A549 (cell line): ENCODE results near the gene CA10. TPM values are rescaled to one million over a fixed set of nuclear protein-coding genes. Genes with fewer than 3 reads are reported as not detected.

Experiments used
- ATAC-seq, 2 experiments: fragments of 200-7000 bp in 1 of 2; fragments of >200 bp in 1 of 2; cut with Nextera tagmentation in 1 of 2; cut with Tn5 transposase in 1 of 2; 3 replicates each; pipeline versions ENCODE4 v1.8.0 to v1.9.1; 2018 to 2020; ENCODE audit warnings: mild to moderate bottlenecking in 1 of 2, moderate library complexity in 1 of 2
- CTCF ChIA-PET: fragments of 300-600 bp; sonication (Branson Sonifier 250); formaldehyde crosslinking; extraction: SDS; loops from one replicate; lab custom pipeline; 2021; ENCODE audit warnings: antibody characterized with exemption, inconsistent platforms; lab: Yijun Ruan, JAX
- POLR2A ChIA-PET: fragments of 350-600 bp; formaldehyde crosslinking; extraction: SDS; loops from one replicate; lab custom pipeline; 2021; ENCODE audit warnings: antibody characterized with exemption, inconsistent platforms; lab: Yijun Ruan, JAX
- DNase-seq, 2 experiments: peaks; one replicate each; pipeline versions ENCODE4 v3.0.0 to v3.0.0-alpha.2; 2011 to 2016; ENCODE audit warnings: low read depth in 1 of 2, low spot score in 1 of 2
- FAIRE-seq: peaks from 2 replicates; lab custom pipeline; 2011; peaks lifted over from hg19 to GRCh38; lab: Jason Lieb, UNC
- H3K27ac ChIP-seq, 2 experiments: fragments of >200 bp; sonication (Bioruptor Twin); formaldehyde crosslinking; 3 replicates each; pipeline ENCODE4 v1.5.1; 2016 to 2017
- H3K4me1 ChIP-seq: fragments of >200 bp; sonication (Bioruptor Twin); formaldehyde crosslinking; 3 replicates; pipeline ENCODE4 v1.6.1; 2016
- H3K4me2 ChIP-seq: fragments of >200 bp; sonication (Bioruptor Twin); formaldehyde crosslinking; 3 replicates; pipeline ENCODE4 v1.6.1; 2016
- H3K4me3 ChIP-seq: fragments of >200 bp; sonication (Bioruptor Twin); formaldehyde crosslinking; 3 replicates; pipeline ENCODE4 v1.5.1; 2016
- H3K9me3 ChIP-seq: fragments of >200 bp; sonication (Bioruptor Twin); formaldehyde crosslinking; 3 replicates; pipeline ENCODE4 v1.6.1; 2016
- CBX2 ChIP-seq: fragments of 200-600 bp; sonication (generic); IDR thresholded peaks from 2 replicates; pipeline ENCODE4 v1.6.1; 2016; ENCODE audit warnings: low read depth, mild to moderate bottlenecking, borderline replicate concordance
- CHD2 ChIP-seq: fragments of 150-350 bp; IDR thresholded peaks from 2 replicates; pipeline ENCODE4 v1.6.1; 2014; ENCODE audit warnings: low read length; ENCODE audit not compliant: partially characterized antibody
- CHD4 ChIP-seq: fragments of 200-600 bp; sonication (generic); IDR thresholded peaks from 2 replicates; pipeline ENCODE4 v1.6.1; 2016; ENCODE audit warnings: antibody characterized with exemption, mild to moderate bottlenecking, borderline replicate concordance
- CTCF ChIP-seq: fragments of >200 bp; sonication (Bioruptor Twin); formaldehyde crosslinking; IDR thresholded peaks from 3 replicates; pipeline ENCODE4 v1.5.1; 2016
- E2F6 ChIP-seq: IDR thresholded peaks from 2 replicates; pipeline ENCODE4 v1.6.1; 2012; ENCODE audit warnings: low read depth, borderline replicate concordance
- EHF ChIP-seq: fragments of 250-450 bp; sonication (Bioruptor Pico); IDR thresholded peaks from 2 replicates; pipeline ENCODE4 v1.5.0; 2020; ENCODE audit warnings: mild to moderate bottlenecking
- EHMT2 ChIP-seq: fragments of 200-600 bp; sonication (generic); IDR thresholded peaks from 2 replicates; pipeline ENCODE4 v1.6.1; 2016; ENCODE audit warnings: antibody characterized with exemption, low read depth, mild to moderate bottlenecking, moderate library complexity
- ESRRA ChIP-seq: fragments of 150-350 bp; IDR thresholded peaks from 2 replicates; pipeline ENCODE4 v1.6.1; 2014; ENCODE audit warnings: mild to moderate bottlenecking, low read length, borderline replicate concordance
- FOSB ChIP-seq: fragments of 250-450 bp; sonication (Bioruptor Pico); IDR thresholded peaks from 2 replicates; pipeline ENCODE4 v1.5.0; 2020; ENCODE audit warnings: mild to moderate bottlenecking, moderate library complexity
- GATA3 ChIP-seq: IDR thresholded peaks from 2 replicates; pipeline ENCODE4 v1.6.1; 2012; ENCODE audit warnings: borderline replicate concordance
- HDAC2 ChIP-seq: fragments of 200-600 bp; sonication (generic); IDR thresholded peaks from 2 replicates; pipeline ENCODE4 v1.6.1; 2016
- HES2 ChIP-seq: fragments of >200 bp; sonication (Bioruptor Twin); formaldehyde crosslinking; IDR thresholded peaks from 2 replicates; pipeline ENCODE4 v1.6.1; 2016
- HOXA7 ChIP-seq: fragments of 250-450 bp; sonication (Bioruptor Pico); IDR thresholded peaks from 2 replicates; pipeline ENCODE4 v1.5.0; 2020; ENCODE audit warnings: mild to moderate bottlenecking, moderate library complexity
- HOXB13 ChIP-seq: fragments of 250-450 bp; sonication (Bioruptor Pico); IDR thresholded peaks from 2 replicates; pipeline ENCODE4 v1.5.0; 2020; ENCODE audit warnings: low read depth, mild to moderate bottlenecking, moderate library complexity
- HOXB5 ChIP-seq: fragments of 250-450 bp; sonication (Bioruptor Pico); IDR thresholded peaks from 2 replicates; pipeline ENCODE4 v1.5.0; 2020; ENCODE audit warnings: mild to moderate bottlenecking, moderate library complexity
- KDM5A ChIP-seq: fragments of 200-600 bp; sonication (generic); IDR thresholded peaks from 2 replicates; pipeline ENCODE4 v1.6.1; 2016; ENCODE audit warnings: antibody characterized with exemption, mild to moderate bottlenecking
- MAZ ChIP-seq: fragments of 150-350 bp; IDR thresholded peaks from 2 replicates; pipeline ENCODE4 v1.6.1; 2014; ENCODE audit warnings: antibody characterized with exemption, low read depth, low read length, borderline replicate concordance
- NFE2L2 ChIP-seq: fragments of 150-350 bp; conservative IDR thresholded peaks from 2 replicates; pipeline ENCODE4 v1.6.1; 2014; ENCODE audit warnings: low read length
- NR3C1 ChIP-seq: fragments of >200 bp; sonication (Bioruptor Twin); formaldehyde crosslinking; IDR thresholded peaks from 3 replicates; pipeline ENCODE4 v1.6.1; 2017
- PHF8 ChIP-seq: fragments of 200-600 bp; sonication (generic); IDR thresholded peaks from 2 replicates; pipeline ENCODE4 v1.6.1; 2016; ENCODE audit warnings: low read depth, mild to moderate bottlenecking, antibody characterized with exemption, moderate library complexity, borderline replicate concordance
- POLR2AphosphoS2 ChIP-seq: conservative IDR thresholded peaks from 2 replicates; pipeline ENCODE4 v1.6.1; 2012; ENCODE audit warnings: low read length, improper control_type of control experiment, inconsistent platforms
- RAD21 ChIP-seq, 2 experiments: fragments of >200 bp in 1 of 2; sonication (Bioruptor Twin) in 1 of 2; formaldehyde crosslinking in 1 of 2; IDR thresholded peaks in 1 of 2; conservative IDR thresholded peaks in 1 of 2; 2 replicates in 1 of 2; 3 replicates in 1 of 2; pipeline ENCODE4 v1.6.1; 2012 to 2018; ENCODE audit warnings: inconsistent platforms in 1 of 2
- RARB ChIP-seq: fragments of 250-450 bp; sonication (Bioruptor Pico); IDR thresholded peaks from 2 replicates; pipeline ENCODE4 v1.8.0; 2021; ENCODE audit warnings: mild to moderate bottlenecking, moderate library complexity
- RCOR1 ChIP-seq: fragments of 150-350 bp; IDR thresholded peaks from 2 replicates; pipeline ENCODE4 v1.6.1; 2014; ENCODE audit warnings: antibody characterized with exemption, low read length, low read depth
- REST ChIP-seq: fragments of 200-600 bp; sonication (generic); IDR thresholded peaks from 2 replicates; pipeline ENCODE4 v1.6.1; 2016; ENCODE audit warnings: antibody characterized with exemption, mild to moderate bottlenecking, moderate library complexity
- RFX5 ChIP-seq: fragments of 450-650 bp; IDR thresholded peaks from 2 replicates; pipeline ENCODE4 v1.7.1; 2014; ENCODE audit warnings: antibody characterized with exemption, mild to moderate bottlenecking, moderate library complexity
- ZNF302 ChIP-seq: fragments of 250-450 bp; sonication (Bioruptor Pico); IDR thresholded peaks from 2 replicates; pipeline ENCODE4 v1.9.0; 2021; ENCODE audit warnings: inconsistent platforms, mild to moderate bottlenecking, moderate library complexity
- ZSCAN20 ChIP-seq: fragments of 250-450 bp; sonication (Bioruptor Pico); IDR thresholded peaks from 2 replicates; pipeline ENCODE4 v1.8.0; 2022; ENCODE audit warnings: mild to moderate bottlenecking, moderate library complexity
- WGBS: methylation state at CpG from one replicate; pipeline ENCODE4 v1.1.6; 2017; ENCODE audit errors: missing lambda C conversion rate; 5-methylcytosine and 5-hydroxymethylcytosine counted together
- polyA plus RNA-seq, 4 experiments: library from polyadenylated mRNA; depleted of rRNA in 3 of 4; stranded (reverse); fragments of >200 nt; fragmentation: RNase III in 1 of 4; extraction: RNeasy Plus Mini Kit Qiagen cat#74134 plus additional on column Dnase treatment in 1 of 4; gene quantifications; 2 replicates in 3 of 4; 3 replicates in 1 of 4; pipeline ENCODE4 v1.2.3, GENCODE V29; 2011 to 2017
- TF ChIP-seq, protein P1 (sequence below): fragments of >200 bp; sonication (Bioruptor Twin); formaldehyde crosslinking; IDR thresholded peaks from 3 replicates; pipeline ENCODE4 v1.6.1; 2016
- TF ChIP-seq, protein P2 (sequence below): IDR thresholded peaks from 2 replicates; pipeline ENCODE4 v1.6.1; 2012

CA10 gene
- polyA plus RNA-seq, 2 of the 4 experiments (the other 2 are of a cell fraction), result not detected

DNA sequence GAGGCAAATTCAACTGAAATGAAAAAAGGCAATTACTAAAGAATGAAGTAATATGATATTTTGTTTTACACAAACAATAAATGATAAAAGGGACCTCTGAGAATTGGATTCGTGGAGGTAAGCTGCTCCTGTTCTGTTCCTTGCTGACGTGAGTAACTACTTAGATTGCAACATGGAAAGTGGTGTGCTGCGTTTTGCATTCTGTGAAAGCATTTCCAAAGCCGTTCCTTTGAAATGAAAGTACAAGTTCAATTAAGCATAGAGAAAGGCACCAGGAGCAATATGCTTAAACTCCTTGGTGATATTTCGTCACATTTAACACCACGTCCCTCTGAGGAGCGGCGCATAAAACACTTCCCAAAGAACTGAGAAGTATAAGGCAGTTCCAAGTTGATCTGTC, 516.5 kb downstream of the CA10 start (continued):
- TF ChIP-seq POLR2AphosphoS2, result no peak
- TF ChIP-seq CHD2, result no peak
- TF ChIP-seq EHF (CRISPR knock-in tag), result no peak
- TF ChIP-seq MAZ, result no peak
- no peak for TF ChIP-seq RARB (CRISPR knock-in tag)
- TF ChIP-seq RAD21 (conservative IDR thresholded peaks at IDR 0.05 in 1 of 2, IDR thresholded peaks at IDR 0.05 in 1 of 2), result no peak
- no peak for TF ChIP-seq HOXA7 (CRISPR knock-in tag)
- TF ChIP-seq RCOR1, result no peak

DNA sequence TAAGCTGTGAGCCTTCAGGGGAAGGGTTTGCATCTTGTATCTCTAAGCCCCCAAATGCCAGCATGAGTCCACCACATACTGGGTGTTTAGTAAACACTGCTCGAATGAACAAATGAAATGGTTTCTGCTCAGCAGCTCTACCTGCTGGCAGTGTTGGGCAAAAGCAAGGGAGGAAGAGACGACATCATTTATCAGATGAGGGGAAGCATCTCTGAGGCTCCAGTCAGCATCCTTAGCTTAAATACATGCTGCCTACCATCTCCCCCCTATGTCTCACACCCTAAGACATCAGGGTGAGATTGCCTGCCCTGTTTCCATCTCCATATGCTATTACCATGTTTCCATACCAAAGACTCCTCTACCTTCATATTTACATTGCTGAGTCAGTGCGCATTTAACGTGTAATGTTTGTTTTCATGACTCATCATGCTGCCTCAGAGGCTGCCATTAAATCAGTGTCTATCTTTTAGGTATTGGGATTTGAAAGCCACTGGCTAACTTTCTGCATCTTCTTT, 518.3 kb downstream of the CA10 start:
- FAIRE-seq (peak; percentile 98), DNase-seq (peak; percentile 84 to 85), ATAC-seq (peak; percentile 87 to 91)
- Histone ChIP-seq H3K4me2 (peak overlapping the region; percentile 44), H3K9me3 (no peaks in the 10 kb centered on the region), H3K27ac (peak overlapping the region; percentile 41 to 56; a peak in 5 of 6 replicates), H3K4me3 (no peak overlapping the region), H3K4me1 (peaks cover 26% of the 10 kb centered on the region)
- ChIA-PET CTCF (interaction anchor here (0.7 to 4.5 kb wide), 13 partner anchors 10 to 341 kb away, joined by 3 to 25 read pairs (median 5); no protein-coding TSS in a partner anchor), POLR2A (no interaction called here)
- WGBS, result 6% methylated on average over 4 of the region's 4 CpGs
- no peak for TF ChIP-seq ESRRA
- peak; percentile 71 for TF ChIP-seq NFE2L2
- TF ChIP-seq CHD2, result no peak
- TF ChIP-seq, protein P1, sequence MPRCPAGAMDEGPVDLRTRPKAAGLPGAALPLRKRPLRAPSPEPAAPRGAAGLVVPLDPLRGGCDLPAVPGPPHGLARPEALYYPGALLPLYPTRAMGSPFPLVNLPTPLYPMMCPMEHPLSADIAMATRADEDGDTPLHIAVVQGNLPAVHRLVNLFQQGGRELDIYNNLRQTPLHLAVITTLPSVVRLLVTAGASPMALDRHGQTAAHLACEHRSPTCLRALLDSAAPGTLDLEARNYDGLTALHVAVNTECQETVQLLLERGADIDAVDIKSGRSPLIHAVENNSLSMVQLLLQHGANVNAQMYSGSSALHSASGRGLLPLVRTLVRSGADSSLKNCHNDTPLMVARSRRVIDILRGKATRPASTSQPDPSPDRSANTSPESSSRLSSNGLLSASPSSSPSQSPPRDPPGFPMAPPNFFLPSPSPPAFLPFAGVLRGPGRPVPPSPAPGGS, result no peak
- no peak for TF ChIP-seq CHD4
- no peak for TF ChIP-seq EHF (CRISPR knock-in tag)
- no peak for TF ChIP-seq ZSCAN20 (CRISPR knock-in tag)
- TF ChIP-seq REST, result no peak
- TF ChIP-seq CBX2, result no peak
- TF ChIP-seq EHMT2, result no peak
- TF ChIP-seq GATA3, result peak; percentile 11; the same call in 1 of the 2 replicates
- no peak for TF ChIP-seq NR3C1
- TF ChIP-seq HOXB5 (CRISPR knock-in tag), result 0 out of 2 replicates have a peak, but pooled peaks have one; percentile 34
- no peak for TF ChIP-seq HDAC2
- TF ChIP-seq RCOR1, result no peak
- TF ChIP-seq KDM5A, result no peak
- peak in 1 of 2 experiments; percentile 37; a peak in 3 of 5 replicates for TF ChIP-seq RAD21 (conservative IDR thresholded peaks at IDR 0.05 in 1 of 2, IDR thresholded peaks at IDR 0.05 in 1 of 2)
- TF ChIP-seq ZNF302, result no peak
- TF ChIP-seq HOXA7 (CRISPR knock-in tag), result 0 out of 2 replicates have a peak, but pooled peaks have one; percentile 23
- 0 out of 2 replicates have a peak, but pooled peaks have one; percentile 42 for TF ChIP-seq FOSB
- TF ChIP-seq, protein P2, sequence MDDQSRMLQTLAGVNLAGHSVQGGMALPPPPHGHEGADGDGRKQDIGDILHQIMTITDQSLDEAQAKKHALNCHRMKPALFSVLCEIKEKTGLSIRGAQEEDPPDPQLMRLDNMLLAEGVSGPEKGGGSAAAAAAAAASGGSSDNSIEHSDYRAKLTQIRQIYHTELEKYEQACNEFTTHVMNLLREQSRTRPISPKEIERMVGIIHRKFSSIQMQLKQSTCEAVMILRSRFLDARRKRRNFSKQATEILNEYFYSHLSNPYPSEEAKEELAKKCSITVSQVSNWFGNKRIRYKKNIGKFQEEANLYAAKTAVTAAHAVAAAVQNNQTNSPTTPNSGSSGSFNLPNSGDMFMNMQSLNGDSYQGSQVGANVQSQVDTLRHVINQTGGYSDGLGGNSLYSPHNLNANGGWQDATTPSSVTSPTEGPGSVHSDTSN, result no peak
- peak; percentile 53; the same call in 1 of the 2 replicates for TF ChIP-seq HOXB13 (CRISPR knock-in tag)
- no peak for TF ChIP-seq HES2
- no peak for TF ChIP-seq PHF8
- TF ChIP-seq E2F6, result no peak
- no peak for TF ChIP-seq RFX5
- TF ChIP-seq POLR2AphosphoS2, result no peak
- TF ChIP-seq CTCF, result peak; percentile 55
